GM23338 (cell line): ENCODE data around the gene AP5S1.

Experiments
- CTCF ChIP-seq, 2 experiments: fragments of 200-600 bp in 1 of 2; sonication (generic) in 1 of 2; conservative IDR thresholded peaks; 2 replicates each; pipeline versions ENCODE4 v1.5.1 to v1.6.1; 2016 to 2017; ENCODE audit warnings: antibody characterized with exemption in 2 of 2, low read depth in 2 of 2, mild to moderate bottlenecking in 2 of 2, moderate library complexity in 1 of 2
- ETS1 ChIP-seq: IDR thresholded peaks from 2 replicates; pipeline ENCODE4 v1.6.1; 2016; ENCODE audit warnings: antibody characterized with exemption
- EZH2 ChIP-seq: fragments of 200-600 bp; sonication (generic); IDR thresholded peaks from one replicate; pipeline ENCODE4 v1.8.0; 2017; ENCODE audit warnings: antibody characterized with exemption, mild to moderate bottlenecking, low read depth; ENCODE audit not compliant: unreplicated experiment
- REST ChIP-seq: IDR thresholded peaks from one replicate; pipeline ENCODE4 v1.6.1; 2018; ENCODE audit warnings: antibody characterized with exemption; ENCODE audit not compliant: unreplicated experiment

- TF ChIP-seq CTCF (conservative IDR thresholded peaks at IDR 0.05; ENCODE audit: low read depth in 2 of 2) (no peak), REST (no peak), EZH2 (no peak), ETS1 (no peak)
These were observed 44.8 kb upstream of the AP5S1 start for GRCh38 chr20:3775457-3776108.
